ENCODE data around the gene KCNN2. TPM values are rescaled to one million over a fixed set of nuclear protein-coding genes. Genes with fewer than 3 reads are reported as not detected.

The KCNN2 gene
- under 0.01 TPM in 1 of 2 replicates, not detected in the other for total RNA-seq

GRCh38 chr5:114361724-114362196 lies at the start of gene KCNN2:
Gene KCNN2 (plus strand): TSS chr5:114362070. CDS start chr5:114362140, 70 bp downstream.

